Osteoblast (primary cell): ENCODE results near the gene PIGK. TPM values are rescaled to one million over a fixed set of nuclear protein-coding genes. Genes with fewer than 3 reads are reported as not detected.

ENCODE experiments used
- DNase-seq: peaks from one replicate; pipeline ENCODE4 v3.0.0; 2011; ENCODE audit warnings: low spot score, mixed read lengths; ENCODE audit not compliant: insufficient read length; ENCODE audit errors: missing footprints
- H2AFZ ChIP-seq: 2 replicates; pipeline ENCODE4 v1.6.0; 2011; ENCODE audit warnings: mild to moderate bottlenecking, low read length
- H3K27ac ChIP-seq: 2 replicates; pipeline ENCODE4 v1.5.1; 2011; ENCODE audit warnings: mild to moderate bottlenecking, low read depth, low read length, moderate library complexity
- H3K27me3 ChIP-seq: 2 replicates; pipeline ENCODE4 v1.6.0; 2012; ENCODE audit warnings: mild to moderate bottlenecking, control low read depth, inconsistent platforms, low read length, moderate library complexity; ENCODE audit not compliant: insufficient read depth
- H3K36me3 ChIP-seq: 2 replicates; pipeline ENCODE4 v1.5.1; 2011; ENCODE audit warnings: mild to moderate bottlenecking, low read length, control low read depth, moderate library complexity; ENCODE audit not compliant: insufficient read depth
- H3K4me1 ChIP-seq: 2 replicates; pipeline ENCODE4 v1.5.1; 2011; ENCODE audit warnings: mild to moderate bottlenecking, low read length, control low read depth, moderate library complexity; ENCODE audit not compliant: insufficient read depth
- H3K4me2 ChIP-seq: 2 replicates; pipeline ENCODE4 v1.6.0; 2011; ENCODE audit warnings: mild to moderate bottlenecking, low read length; ENCODE audit not compliant: insufficient read depth
- H3K4me3 ChIP-seq: fragments of 200-600 bp; sonication (generic); 3 replicates; pipeline ENCODE4 v1.5.1; 2012; ENCODE audit warnings: mild to moderate bottlenecking, low read length, inconsistent platforms; ENCODE audit not compliant: insufficient read depth
- H3K79me2 ChIP-seq: 2 replicates; pipeline ENCODE4 v1.6.0; 2012; ENCODE audit warnings: mild to moderate bottlenecking, low read length, control low read depth, inconsistent platforms; ENCODE audit not compliant: insufficient read depth
- H3K9me3 ChIP-seq: 2 replicates; pipeline ENCODE4 v1.5.1; 2011; ENCODE audit warnings: low read depth, low read length, control low read depth
- H4K20me1 ChIP-seq: 2 replicates; pipeline ENCODE4 v1.6.0; 2012; ENCODE audit warnings: mild to moderate bottlenecking, low read length, control low read depth; ENCODE audit not compliant: insufficient read depth
- CTCF ChIP-seq: IDR thresholded peaks from 2 replicates; pipeline ENCODE4 v1.5.1; 2011; ENCODE audit warnings: mild to moderate bottlenecking, low read depth, low read length, moderate library complexity; ENCODE audit errors: extremely low read depth
- total RNA-seq: library from RNA; depleted of rRNA; stranded (reverse); fragments of >200 nt; gene quantifications from 2 replicates; pipeline ENCODE4 v1.2.3, GENCODE V29; 2012

Gene PIGK
- total RNA-seq, 1 donor: 46.3 TPM

- H2AFZ ChIP-seq: no peak overlapping the region
- no peaks in the 10 kb centered on the region for H3K79me2 ChIP-seq
- H3K36me3 ChIP-seq: no peaks in the 10 kb centered on the region
- H3K27me3 ChIP-seq: no peaks in the 10 kb centered on the region
- H3K4me2 ChIP-seq: no peak overlapping the region
- no peak overlapping the region for H3K27ac ChIP-seq
- H4K20me1 ChIP-seq: no peaks in the 10 kb centered on the region
- H3K4me1 ChIP-seq: no peaks in the 10 kb centered on the region
- no peak overlapping the region for H3K4me3 ChIP-seq
- no peak for TF ChIP-seq CTCF
- no peaks in the 10 kb centered on the region for H3K9me3 ChIP-seq
- DNase-seq: no peak
Measured at GRCh38 chr1:77230051-77230450, 10.8 kb upstream of the PIGK start.

GRCh38 chr1:77228836-77229235 is 9.6 kb upstream of the PIGK start:
- Histone ChIP-seq H2AFZ (no peak overlapping the region), H3K4me1 (no peaks in the 10 kb centered on the region), H3K9me3 (no peaks in the 10 kb centered on the region), H3K4me2 (no peak overlapping the region), H3K27me3 (no peaks in the 10 kb centered on the region), H3K4me3 (no peak overlapping the region), H4K20me1 (no peaks in the 10 kb centered on the region), H3K36me3 (no peaks in the 10 kb centered on the region), H3K27ac (no peak overlapping the region), H3K79me2 (no peaks in the 10 kb centered on the region)
- DNase-seq: no peak
- TF ChIP-seq CTCF: no peak

- H3K27me3 ChIP-seq: no peaks in the 10 kb centered on the region
- no peak overlapping the region for H2AFZ ChIP-seq
- no peaks in the 10 kb centered on the region for H3K36me3 ChIP-seq
- no peaks in the 10 kb centered on the region for H3K79me2 ChIP-seq
- DNase-seq: no peak
- H4K20me1 ChIP-seq: no peaks in the 10 kb centered on the region
- H3K4me3 ChIP-seq: no peak overlapping the region
- no peaks in the 10 kb centered on the region for H3K9me3 ChIP-seq
- no peaks in the 10 kb centered on the region for H3K4me1 ChIP-seq
- H3K27ac ChIP-seq: no peak overlapping the region
- no peak for TF ChIP-seq CTCF
- no peak overlapping the region for H3K4me2 ChIP-seq
Measured at GRCh38 chr1:77227381-77227780, 8.2 kb upstream of the PIGK start.

- H3K27me3 ChIP-seq: no peaks in the 10 kb centered on the region
- H4K20me1 ChIP-seq: no peaks in the 10 kb centered on the region
- no peak overlapping the region for H3K4me2 ChIP-seq
- H3K79me2 ChIP-seq: peaks cover 4% of the 10 kb centered on the region
- TF ChIP-seq CTCF: no peak
- no peak overlapping the region for H2AFZ ChIP-seq
- no peaks in the 10 kb centered on the region for H3K9me3 ChIP-seq
- DNase-seq: no peak
- H3K4me1 ChIP-seq: peaks cover 11% of the 10 kb centered on the region
- H3K27ac ChIP-seq: no peak overlapping the region
- H3K4me3 ChIP-seq: no peak overlapping the region
- no peaks in the 10 kb centered on the region for H3K36me3 ChIP-seq
Measured at GRCh38 chr1:77222496-77222895, 3.3 kb upstream of the PIGK start.
